Endothelial cell of hepatic sinusoid (primary cell): ENCODE data around the gene SLC18A2.

ENCODE experiments used
- in situ Hi-C: cut with HindIII; loops from 2 replicates; pipeline ENCODE4 v1.10.0; 2017; ENCODE audit warnings: low sequenced_read_pairs

SLC18A2 gene

GRCh38 chr10:117240621-117241529, at the start of gene SLC18A2:
SLC18A2 (plus strand) TSS chr10:117241114; CDS start chr10:117241694, 580 bp downstream.
- in situ Hi-C loops = no loop called here

- in situ Hi-C loops = loop anchor here (5.0 kb wide), 1 partner anchor 75 kb away; no protein-coding TSS in a partner anchor
Measured at GRCh38 chr10:117197189-117197588, 43.7 kb upstream of the SLC18A2 start, which contains the start of gene KCNK18. KCNK18 (plus strand) TSS chr10:117197489; CDS start chr10:117197489, 0 bp downstream.

- in situ Hi-C loops = loop anchor here (5.0 kb wide), 1 partner anchor 74 kb away; no protein-coding TSS in a partner anchor
Measured at GRCh38 chr10:117198088-117198487, 42.8 kb upstream of the SLC18A2 start.

GRCh38 chr10:117201826-117202225, 39.1 kb upstream of the SLC18A2 start:
- in situ Hi-C loops = no loop called here

- in situ Hi-C loops = no loop called here
Measured at GRCh38 chr10:117204316-117204715, 36.6 kb upstream of the SLC18A2 start.

- in situ Hi-C loops = no loop called here
Measured at GRCh38 chr10:117212176-117212575, 28.7 kb upstream of the SLC18A2 start.

GRCh38 chr10:117214401-117214800, 26.5 kb upstream of the SLC18A2 start:
- in situ Hi-C loops = no loop called here

GRCh38 chr10:117215079-117215478, 25.8 kb upstream of the SLC18A2 start:
- in situ Hi-C loops = no loop called here

GRCh38 chr10:117216028-117216427, 24.9 kb upstream of the SLC18A2 start:
- in situ Hi-C loops = no loop called here

GRCh38 chr10:117216611-117217195, 24.2 kb upstream of the SLC18A2 start:
- in situ Hi-C loops = no loop called here

- in situ Hi-C loops = no loop called here
Measured at GRCh38 chr10:117217196-117217761, 23.6 kb upstream of the SLC18A2 start.

GRCh38 chr10:117218654-117219053, 22.3 kb upstream of the SLC18A2 start:
- in situ Hi-C loops = no loop called here

GRCh38 chr10:117221156-117221711, 19.7 kb upstream of the SLC18A2 start:
- in situ Hi-C loops = no loop called here

GRCh38 chr10:117222552-117222951, 18.4 kb upstream of the SLC18A2 start:
- in situ Hi-C loops = no loop called here

GRCh38 chr10:117222976-117223692, 17.8 kb upstream of the SLC18A2 start:
- in situ Hi-C loops = no loop called here

- in situ Hi-C loops = no loop called here
Measured at GRCh38 chr10:117223693-117224430, 17.1 kb upstream of the SLC18A2 start.

GRCh38 chr10:117224881-117225280, 16.0 kb upstream of the SLC18A2 start:
- in situ Hi-C loops = no loop called here

- in situ Hi-C loops = no loop called here
Measured at GRCh38 chr10:117226813-117227451, 14.0 kb upstream of the SLC18A2 start.

GRCh38 chr10:117228210-117228609, 12.7 kb upstream of the SLC18A2 start:
- in situ Hi-C loops = no loop called here
